Astrocyte (in vitro differentiated cells and primary cell): ENCODE data around the gene CCL28. TPM values are rescaled to one million over a fixed set of nuclear protein-coding genes. Genes with fewer than 3 reads are reported as not detected.

Experiments used
- DNase-seq: peaks from one replicate; pipeline ENCODE4 v3.0.0-alpha.2; 2010; ENCODE audit warnings: low read depth
- FAIRE-seq: peaks from 2 replicates; lab custom pipeline; 2011; peaks lifted over from hg19 to GRCh38; lab: Jason Lieb, UNC
- H2AFZ ChIP-seq: 2 replicates; pipeline ENCODE4 v1.6.0; 2012; ENCODE audit warnings: low read depth, low read length, inconsistent platforms
- H3K27ac ChIP-seq: 2 replicates; pipeline ENCODE4 v1.5.1; 2011; ENCODE audit warnings: low read depth, low read length, inconsistent platforms
- H3K27me3 ChIP-seq: 2 replicates; pipeline ENCODE4 v1.6.0; 2011; ENCODE audit warnings: low read length, inconsistent platforms; ENCODE audit not compliant: insufficient read depth
- H3K36me3 ChIP-seq: 2 replicates; pipeline ENCODE4 v1.5.1; 2011; ENCODE audit warnings: low read length, inconsistent platforms; ENCODE audit not compliant: insufficient read depth
- H3K4me1 ChIP-seq: 2 replicates; pipeline ENCODE4 v1.5.1; 2011; ENCODE audit warnings: low read length, inconsistent platforms; ENCODE audit not compliant: insufficient read depth
- H3K4me2 ChIP-seq: 2 replicates; pipeline ENCODE4 v1.6.0; 2012; ENCODE audit warnings: low read length, inconsistent platforms
- H3K4me3 ChIP-seq: 2 replicates; pipeline ENCODE4 v1.5.1; 2011; ENCODE audit warnings: low read depth, mild to moderate bottlenecking, low read length, inconsistent platforms; ENCODE audit not compliant: insufficient read depth
- H3K79me2 ChIP-seq: 2 replicates; pipeline ENCODE4 v1.6.0; 2012; ENCODE audit warnings: mild to moderate bottlenecking, low read length, inconsistent platforms; ENCODE audit not compliant: insufficient read depth
- H3K9ac ChIP-seq: 2 replicates; pipeline ENCODE4 v1.6.0; 2012; ENCODE audit warnings: mild to moderate bottlenecking, low read length, inconsistent platforms
- H3K9me3 ChIP-seq: 2 replicates; pipeline ENCODE4 v1.5.1; 2012; ENCODE audit warnings: low read depth, mild to moderate bottlenecking, low read length, inconsistent platforms; ENCODE audit not compliant: insufficient read depth
- H4K20me1 ChIP-seq: 2 replicates; pipeline ENCODE4 v1.6.0; 2012; ENCODE audit warnings: low read length, inconsistent platforms; ENCODE audit not compliant: insufficient read depth
- H3K27ac Mint-ChIP-seq: one replicate; pipeline ENCODE4 v1.8.0; 2021; ENCODE audit warnings: mild to moderate bottlenecking, mixed read lengths; ENCODE audit not compliant: unreplicated experiment
- H3K27me3 Mint-ChIP-seq: one replicate; pipeline ENCODE4 v1.8.0; 2021; ENCODE audit warnings: low read depth, mixed read lengths; ENCODE audit not compliant: unreplicated experiment
- H3K36me3 Mint-ChIP-seq: one replicate; pipeline ENCODE4 v1.8.0; 2021; ENCODE audit warnings: low read depth, mixed read lengths; ENCODE audit not compliant: unreplicated experiment
- H3K4me1 Mint-ChIP-seq: one replicate; pipeline ENCODE4 v1.8.0; 2021; ENCODE audit warnings: low read depth, mixed read lengths; ENCODE audit not compliant: unreplicated experiment
- H3K4me3 Mint-ChIP-seq: one replicate; pipeline ENCODE4 v1.8.0; 2021; ENCODE audit warnings: mild to moderate bottlenecking, moderate library complexity, mixed read lengths; ENCODE audit not compliant: unreplicated experiment
- H3K9me3 Mint-ChIP-seq: one replicate; pipeline ENCODE4 v1.8.0; 2021; ENCODE audit warnings: mild to moderate bottlenecking, mixed read lengths; ENCODE audit not compliant: unreplicated experiment
- EZH2 ChIP-seq: IDR thresholded peaks from 2 replicates; pipeline ENCODE4 v1.6.1; 2012; ENCODE audit warnings: mild to moderate bottlenecking, low read length, inconsistent platforms; ENCODE audit not compliant: insufficient read depth
- total RNA-seq: library from RNA; stranded (reverse); gene quantifications from 2 replicates; pipeline ENCODE4 v1.2.1, GENCODE V29; 2021
- TF ChIP-seq, protein P1 (sequence below): IDR thresholded peaks from 2 replicates; pipeline ENCODE4 v1.5.1; 2011; ENCODE audit warnings: low read depth, mild to moderate bottlenecking, inconsistent platforms, low read length, moderate library complexity; ENCODE audit not compliant: insufficient read depth

CCL28 gene
- total RNA-seq, 1 donor from 2014 or later: 0.16 TPM

DNA sequence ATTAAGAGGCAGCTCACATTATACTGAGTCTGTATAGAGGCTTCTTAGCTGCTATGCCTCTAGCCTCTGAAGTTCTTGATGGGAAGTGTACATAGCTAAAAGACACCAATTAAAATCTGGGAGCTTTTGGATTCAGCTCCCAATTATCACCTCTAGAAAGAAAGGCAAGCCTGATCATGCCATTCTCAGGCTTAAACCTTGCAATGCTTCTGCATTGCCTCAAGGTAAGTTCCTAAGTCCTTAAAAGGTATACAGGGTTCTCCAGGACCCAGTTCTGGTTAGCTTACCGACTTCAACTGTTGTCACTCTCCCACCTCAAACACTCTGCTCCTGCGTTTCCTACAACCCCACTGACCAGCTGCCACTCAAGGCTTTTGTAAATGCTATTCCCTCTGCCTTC is 17.5 kb upstream of the CCL28 start:
- no peak overlapping the region for H3K4me3 ChIP-seq
- no peaks in the 10 kb centered on the region for H3K9me3 ChIP-seq
- H3K27me3 ChIP-seq: no peaks in the 10 kb centered on the region
- Mint-ChIP-seq H3K36me3 (no peaks in the 10 kb centered on the region), H3K27me3 (no peaks in the 10 kb centered on the region), H3K27ac (no peak overlapping the region), H3K4me3 (no peak overlapping the region), H3K9me3 (peaks cover 5% of the 10 kb centered on the region), H3K4me1 (peaks cover 24% of the 10 kb centered on the region)
- H3K4me2 ChIP-seq: no peak overlapping the region
- DNase-seq: no peak
- no peaks in the 10 kb centered on the region for H3K79me2 ChIP-seq
- no peak overlapping the region for H3K9ac ChIP-seq
- H3K4me1 ChIP-seq: peaks cover 6% of the 10 kb centered on the region
- H4K20me1 ChIP-seq: no peaks in the 10 kb centered on the region
- TF ChIP-seq EZH2: no peak
- TF ChIP-seq, protein P1, sequence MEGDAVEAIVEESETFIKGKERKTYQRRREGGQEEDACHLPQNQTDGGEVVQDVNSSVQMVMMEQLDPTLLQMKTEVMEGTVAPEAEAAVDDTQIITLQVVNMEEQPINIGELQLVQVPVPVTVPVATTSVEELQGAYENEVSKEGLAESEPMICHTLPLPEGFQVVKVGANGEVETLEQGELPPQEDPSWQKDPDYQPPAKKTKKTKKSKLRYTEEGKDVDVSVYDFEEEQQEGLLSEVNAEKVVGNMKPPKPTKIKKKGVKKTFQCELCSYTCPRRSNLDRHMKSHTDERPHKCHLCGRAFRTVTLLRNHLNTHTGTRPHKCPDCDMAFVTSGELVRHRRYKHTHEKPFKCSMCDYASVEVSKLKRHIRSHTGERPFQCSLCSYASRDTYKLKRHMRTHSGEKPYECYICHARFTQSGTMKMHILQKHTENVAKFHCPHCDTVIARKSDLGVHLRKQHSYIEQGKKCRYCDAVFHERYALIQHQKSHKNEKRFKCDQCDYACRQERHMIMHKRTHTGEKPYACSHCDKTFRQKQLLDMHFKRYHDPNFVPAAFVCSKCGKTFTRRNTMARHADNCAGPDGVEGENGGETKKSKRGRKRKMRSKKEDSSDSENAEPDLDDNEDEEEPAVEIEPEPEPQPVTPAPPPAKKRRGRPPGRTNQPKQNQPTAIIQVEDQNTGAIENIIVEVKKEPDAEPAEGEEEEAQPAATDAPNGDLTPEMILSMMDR: no peak
- no peak overlapping the region for H3K27ac ChIP-seq
- H2AFZ ChIP-seq: no peak overlapping the region
- H3K36me3 ChIP-seq: no peaks in the 10 kb centered on the region
- FAIRE-seq: no peak

DNA sequence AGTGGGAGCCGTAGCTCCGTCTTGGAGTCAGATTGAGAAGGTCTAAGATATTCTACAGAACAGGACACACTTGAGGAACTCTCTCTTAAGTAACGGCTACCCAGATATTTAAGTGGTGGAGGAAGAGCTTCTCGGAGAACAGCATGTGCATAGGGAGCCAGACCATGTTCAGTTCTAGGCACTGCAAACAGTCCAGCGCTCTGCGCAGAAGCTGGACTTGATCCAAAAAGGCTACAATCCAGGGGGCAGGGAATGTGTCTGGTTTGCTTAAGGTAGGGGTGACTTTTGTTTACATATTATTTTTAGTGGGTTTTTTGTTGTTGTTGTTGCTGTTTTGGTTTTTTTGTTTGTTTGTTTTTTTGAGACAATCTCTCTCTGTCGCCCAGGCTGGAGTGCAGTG is 16.8 kb upstream of the CCL28 start:
- H3K4me1 Mint-ChIP-seq: peaks cover 24% of the 10 kb centered on the region

DNA sequence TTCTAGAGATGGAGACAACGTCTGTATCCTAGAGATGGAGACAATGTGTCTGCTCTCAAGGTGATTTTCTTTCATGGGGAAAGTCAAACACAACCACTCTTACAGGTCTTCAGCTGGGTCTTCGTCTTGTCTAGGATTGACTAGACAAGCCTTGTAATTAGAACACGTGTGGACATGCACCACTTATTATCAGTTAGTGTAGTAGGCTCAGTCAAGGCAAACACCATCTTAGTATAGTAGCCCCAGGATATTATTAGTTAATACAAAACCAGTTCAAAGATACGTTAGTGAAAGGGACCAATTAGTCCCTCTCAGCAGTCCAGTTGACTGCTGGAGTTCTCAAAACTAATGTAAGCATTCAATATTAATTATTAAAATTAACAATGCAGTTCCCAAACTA is 15.1 kb upstream of the CCL28 start:
- DNase-seq: no peak
- Mint-ChIP-seq H3K9me3 (peaks cover 5% of the 10 kb centered on the region), H3K27me3 (no peaks in the 10 kb centered on the region), H3K36me3 (no peaks in the 10 kb centered on the region), H3K4me1 (peaks cover 17% of the 10 kb centered on the region), H3K27ac (no peak overlapping the region), H3K4me3 (no peak overlapping the region)
- Histone ChIP-seq H3K9me3 (no peaks in the 10 kb centered on the region), H3K36me3 (no peaks in the 10 kb centered on the region), H4K20me1 (no peaks in the 10 kb centered on the region), H3K4me1 (peaks cover 2% of the 10 kb centered on the region), H3K27ac (no peak overlapping the region), H2AFZ (no peak overlapping the region), H3K9ac (no peak overlapping the region), H3K4me2 (no peak overlapping the region), H3K4me3 (no peak overlapping the region), H3K27me3 (no peaks in the 10 kb centered on the region), H3K79me2 (no peaks in the 10 kb centered on the region)
- FAIRE-seq: no peak
- TF ChIP-seq, protein P1: no peak
- TF ChIP-seq EZH2: no peak

More for the DNA sequence above, 16.8 kb upstream of the CCL28 start:
- Histone ChIP-seq H2AFZ (no peak overlapping the region), H3K79me2 (no peaks in the 10 kb centered on the region), H3K4me3 (no peak overlapping the region), H3K9me3 (no peaks in the 10 kb centered on the region), H3K4me1 (peaks cover 6% of the 10 kb centered on the region), H3K27ac (no peak overlapping the region), H3K27me3 (no peaks in the 10 kb centered on the region), H3K36me3 (no peaks in the 10 kb centered on the region), H3K9ac (no peak overlapping the region), H3K4me2 (no peak overlapping the region), H4K20me1 (no peaks in the 10 kb centered on the region)
- DNase-seq (no peak), FAIRE-seq (no peak)
- TF ChIP-seq, protein P1: no peak
- no peak for TF ChIP-seq EZH2
- no peak overlapping the region for H3K27ac Mint-ChIP-seq
- peaks cover 5% of the 10 kb centered on the region for H3K9me3 Mint-ChIP-seq
- no peaks in the 10 kb centered on the region for H3K36me3 Mint-ChIP-seq
- H3K27me3 Mint-ChIP-seq: no peaks in the 10 kb centered on the region
- H3K4me3 Mint-ChIP-seq: no peak overlapping the region
